NCI-H82 treated with DMSO at 0.1 percent for 48 hours (cell line): ENCODE results near the gene MYORG.

Source experiments
- DNase-seq: peaks from one replicate; lab custom pipeline; 2025; ENCODE audit not compliant: unreplicated experiment; lab: John Stamatoyannopoulos, UW

Gene MYORG

GRCh38 chr9:34385561-34386230 lies 9.0 kb upstream of the MYORG start:
- no peak for DNase-seq

DNA sequence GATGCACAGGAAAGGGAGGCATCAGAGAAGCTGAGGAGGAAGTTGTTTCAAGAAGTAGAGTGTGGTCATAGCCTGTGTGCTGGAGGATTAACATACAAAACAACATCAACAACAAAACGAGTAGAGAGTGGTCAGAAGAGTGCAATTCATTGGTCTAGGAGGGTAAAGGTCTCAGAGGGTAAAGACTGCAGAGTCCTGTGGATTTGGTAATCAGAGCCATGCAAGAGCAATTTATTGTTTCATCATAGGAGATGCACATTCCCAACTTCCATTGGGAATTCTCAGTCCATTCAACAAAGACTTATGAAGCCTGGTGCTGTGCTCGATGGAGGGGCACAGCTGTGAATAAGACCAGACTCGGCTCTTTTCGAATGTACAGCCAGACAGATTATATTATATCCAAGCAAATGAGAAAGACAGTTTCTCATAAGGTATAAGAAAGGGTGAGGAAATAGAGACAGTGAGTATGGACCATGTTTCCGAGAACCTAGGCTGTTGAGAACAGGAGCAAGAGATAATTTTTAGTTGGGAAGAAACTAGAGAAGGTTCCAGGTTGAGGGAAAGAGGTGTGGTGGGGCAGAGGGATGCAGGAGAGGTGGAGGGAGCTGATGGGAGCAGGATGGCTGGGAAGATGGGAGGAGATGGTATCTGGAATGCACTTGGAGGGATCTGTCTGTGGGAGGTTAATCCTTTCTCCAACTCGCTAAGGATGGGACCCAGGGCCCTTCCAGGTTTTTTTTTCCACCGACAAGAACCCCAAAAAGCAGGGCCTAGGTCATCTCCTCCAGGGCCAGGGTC lies 7.9 kb upstream of the MYORG start:
- DNase-seq = no peak

DNA sequence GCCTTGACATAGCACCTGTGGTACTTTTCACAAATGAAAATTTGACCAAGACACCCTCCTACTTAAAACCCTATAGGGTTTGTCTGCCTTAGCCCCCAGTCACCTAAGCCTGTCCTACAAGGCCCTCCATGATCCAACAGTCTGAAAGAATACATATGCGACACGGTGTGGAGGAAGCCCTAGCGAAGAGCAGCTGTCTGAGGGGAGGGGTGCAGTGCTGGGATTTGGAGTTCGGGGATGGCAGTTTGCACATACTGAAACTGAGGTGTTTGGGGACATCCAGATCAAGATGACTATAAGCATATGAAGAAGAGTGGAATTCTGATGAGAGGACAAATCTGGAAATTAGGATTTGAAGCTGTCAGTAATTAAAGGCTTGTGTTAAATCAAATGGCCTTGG lies 7.2 kb upstream of the MYORG start:
- no peak for DNase-seq

- no peak for DNase-seq
Measured at GRCh38 chr9:34382879-34383278, 6.2 kb upstream of the MYORG start.

GRCh38 chr9:34382054-34382453 lies 5.4 kb upstream of the MYORG start:
- no peak for DNase-seq

- no peak for DNase-seq
Measured at GRCh38 chr9:34381323-34381722, 4.6 kb upstream of the MYORG start.

GRCh38 chr9:34380511-34381315 lies 4.0 kb upstream of the MYORG start:
- DNase-seq = peak; percentile 24

DNA sequence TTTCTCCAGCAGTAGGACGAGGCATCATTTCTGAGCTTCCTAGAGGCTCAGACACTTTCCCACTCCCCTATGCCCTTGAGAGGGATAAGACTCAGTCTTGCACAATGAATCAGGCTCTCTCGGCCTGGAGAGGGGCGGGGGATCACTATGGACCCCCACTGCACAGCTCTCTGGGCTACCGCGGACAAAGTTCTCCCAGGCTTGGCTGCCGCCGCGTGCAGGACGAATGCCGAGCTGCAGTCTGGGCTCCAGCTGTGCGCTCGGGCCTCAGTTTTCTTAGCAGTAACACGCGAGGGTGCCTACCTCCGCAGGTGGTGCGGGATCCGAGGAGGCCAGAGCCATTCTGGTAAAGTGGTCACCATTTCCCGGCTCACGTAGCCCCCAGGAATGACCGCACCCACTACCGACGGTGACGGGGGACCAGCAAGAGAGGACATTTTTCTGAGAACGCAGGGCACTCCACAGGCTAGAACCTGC lies 3.4 kb upstream of the MYORG start:
- DNase-seq = no peak

GRCh38 chr9:34379334-34380033 lies 2.8 kb upstream of the MYORG start:
- DNase-seq = peak; percentile 25

- DNase-seq = no peak
Measured at GRCh38 chr9:34378376-34379060, 1.8 kb upstream of the MYORG start.

GRCh38 chr9:34377404-34377746 lies 677 bp upstream of the MYORG start:
- no peak for DNase-seq

DNA sequence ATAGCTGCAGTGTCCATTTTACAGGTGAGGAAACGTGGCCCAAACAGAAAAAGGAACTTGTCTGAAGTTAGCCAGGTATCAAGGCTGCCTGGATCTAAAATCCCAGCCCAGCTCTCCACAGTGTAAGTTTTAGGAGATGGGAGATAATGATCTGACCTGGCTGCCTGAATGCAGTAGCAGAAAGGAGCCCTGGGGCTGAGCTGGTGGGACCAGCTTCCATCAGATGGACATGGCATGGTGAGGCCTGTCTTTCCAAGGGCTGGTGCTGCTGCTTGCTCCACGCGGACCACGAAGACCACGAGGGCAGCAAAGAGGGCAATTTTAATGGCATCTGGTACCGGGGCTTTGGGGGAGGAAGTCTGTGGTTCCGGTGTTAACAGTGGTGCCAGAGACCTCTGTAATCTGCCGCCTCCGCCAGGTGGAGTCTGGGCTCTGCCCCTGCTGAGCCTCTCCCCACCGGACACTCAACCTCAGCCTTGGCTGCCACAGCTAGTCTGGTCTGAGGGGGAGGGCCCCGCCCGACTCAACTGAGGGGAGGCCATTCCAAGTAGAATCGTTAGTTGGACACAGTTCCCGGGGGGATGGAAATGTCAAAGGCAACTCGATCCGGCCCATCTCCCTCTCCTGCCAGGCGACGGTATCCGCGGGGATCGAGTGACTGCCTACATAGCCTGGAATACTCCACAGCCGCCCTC lies 650 bp downstream of the MYORG start:
- DNase-seq = no peak

GRCh38 chr9:34374905-34375552 lies 1.7 kb downstream of the MYORG start:
- DNase-seq = peak; percentile 51

DNA sequence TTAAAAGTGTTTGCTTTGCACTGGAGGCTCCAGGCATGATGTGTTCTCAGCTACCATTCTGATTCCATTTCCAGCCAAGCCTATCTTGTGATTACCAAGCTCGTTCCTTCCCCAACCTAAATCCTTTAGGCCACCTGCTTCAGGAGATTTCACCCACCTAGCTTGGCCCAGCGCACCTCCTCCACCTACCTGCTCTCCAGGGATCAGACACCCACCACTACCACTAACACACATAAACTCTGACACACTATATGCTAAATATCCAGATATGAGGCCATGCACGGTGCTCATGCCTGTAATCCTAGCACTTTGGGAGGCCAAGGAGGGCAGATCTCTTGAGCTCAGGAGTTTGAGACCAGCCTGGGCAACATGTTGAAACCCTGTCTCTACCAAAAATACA lies 2.4 kb downstream of the MYORG start:
- DNase-seq = no peak

GRCh38 chr9:34373749-34374148 lies 2.9 kb downstream of the MYORG start:
- no peak for DNase-seq

GRCh38 chr9:34372467-34373011 lies 4.2 kb downstream of the MYORG start:
- no peak for DNase-seq

GRCh38 chr9:34371886-34372466 lies 4.7 kb downstream of the MYORG start:
- DNase-seq = no peak

- no peak for DNase-seq
Measured at GRCh38 chr9:34370970-34371880, 5.5 kb downstream of the MYORG start.
